ENCODE data around the gene USP22. TPM values are rescaled to one million over a fixed set of nuclear protein-coding genes. Genes with fewer than 3 reads are reported as not detected.

USP22 gene
- total and polyA plus RNA-seq, 2 donors (not counting 3 experiments of a cell fraction or from before 2014, with no cell fraction given): 204 to 260 TPM

- H3K4me2 ChIP-seq (ENCODE audit: insufficient read depth, low read length): no peak overlapping the region
- peaks cover 4 to 6% of the 10 kb centered on the region in 2 experiments for H3K27me3 ChIP-seq (ENCODE audit: control insufficient read depth in 2 of 2, insufficient read depth in 2 of 2, low read length in 2 of 2)
- BruUV-seq (replicated peaks): no TSS peak
- ChIA-PET CTCF (interaction anchor here (1.7 kb wide), 1 partner anchor 38 kb away, joined by 6 read pairs; no protein-coding TSS in a partner anchor), POLR2A (no interaction called here)
- H3K9ac ChIP-seq (replicated peaks; ENCODE audit: extremely low read depth, insufficient read depth, low read length): no peak overlapping the region
- intact Hi-C loops (cut with micrococcal nuclease) (loop anchor here (5.0 kb wide), 1 partner anchor 47 kb away; no protein-coding TSS in a partner anchor), dilution Hi-C loops (cut with MboI; ENCODE audit: extremely low pct_ligation_motif_present, low sequenced_read_pairs) (no loop called here)
- no peak overlapping the region for H2AFZ ChIP-seq (ENCODE audit: low read depth, low read length)
- no peak overlapping the region for H3K27ac ChIP-seq (ENCODE audit: insufficient read depth, low read depth, low read length)
- H3K79me2 ChIP-seq (ENCODE audit: control insufficient read depth, insufficient read depth, low read length): no peaks in the 10 kb centered on the region
- H3K36me3 ChIP-seq (ENCODE audit: control insufficient read depth in 2 of 2, extremely low read depth in 1 of 2, insufficient read depth in 2 of 2, low read length in 2 of 2): no peaks in the 10 kb centered on the region
- H3K4me1 ChIP-seq (ENCODE audit: control insufficient read depth, extremely low read depth, insufficient read depth, low read length): no peaks in the 10 kb centered on the region
- DNase-seq (ENCODE audit: low read depth, low spot score) (no peak), FAIRE-seq (no peak)
- H3K9me1 ChIP-seq (replicated peaks; ENCODE audit: control insufficient read depth, extremely low read depth, insufficient read depth, low read length): no peaks in the 10 kb centered on the region
- TF ChIP-seq MAX (IDR thresholded peaks at IDR 0.05; ENCODE audit: insufficient read depth, insufficient read length) (no peak), POLR2AphosphoS5 (IDR thresholded peaks at IDR 0.05; ENCODE audit: insufficient read depth, low read depth, low read length) (no peak), JUN (IDR thresholded peaks at IDR 0.05; ENCODE audit: borderline replicate concordance, insufficient read depth, insufficient read length, low read depth) (no peak), GATA2 (IDR thresholded peaks at IDR 0.05; ENCODE audit: insufficient read depth, insufficient read length, low read depth, low read length) (no peak), EZH2 (IDR thresholded peaks at IDR 0.05; ENCODE audit: borderline replicate concordance, low read depth, low read length, severe bottlenecking) (no peak), MYC (IDR thresholded peaks at IDR 0.05; ENCODE audit: low read depth, low read length) (no peak), FOS (IDR thresholded peaks at IDR 0.05; ENCODE audit: borderline replicate concordance, insufficient read depth, low read length) (no peak), CTCF (IDR thresholded peaks at IDR 0.05; ENCODE audit: extremely low read depth in 1 of 2, insufficient read depth in 1 of 2, low read depth in 1 of 2, low read length in 2 of 2) (no peak), POLR2A (IDR thresholded peaks at IDR 0.05; ENCODE audit: low read depth, low read length) (no peak)
- H3K4me3 ChIP-seq (replicated peaks in 1 of 3; ENCODE audit: insufficient read depth in 1 of 3, low read depth in 1 of 3, low read length in 3 of 3): no peak overlapping the region
- H3K9me3 ChIP-seq (replicated peaks; ENCODE audit: control insufficient read depth, insufficient read depth, low read length): no peaks in the 10 kb centered on the region
- H4K20me1 ChIP-seq (replicated peaks; ENCODE audit: control insufficient read depth, extremely low read depth, insufficient read depth, low read length): no peaks in the 10 kb centered on the region
Observed at GRCh38 chr17:20954794-20955193, 88.0 kb downstream of the USP22 start.
